B cell (primary cell): ENCODE results near the gene FUT7.

Experiments used
- EZH2 ChIP-seq: IDR thresholded peaks from 2 replicates; pipeline ENCODE4 v1.6.1; 2012; ENCODE audit warnings: borderline replicate concordance, low read depth, mild to moderate bottlenecking, moderate library complexity, low read length; ENCODE audit not compliant: insufficient read depth, poor library complexity, severe bottlenecking
- TF ChIP-seq, protein P1 (sequence below): fragments of 200-600 bp; IDR thresholded peaks from one replicate; pipeline ENCODE4 v1.8.0; 2022; ENCODE audit warnings: antibody characterized with exemption, mild to moderate bottlenecking

DNA sequence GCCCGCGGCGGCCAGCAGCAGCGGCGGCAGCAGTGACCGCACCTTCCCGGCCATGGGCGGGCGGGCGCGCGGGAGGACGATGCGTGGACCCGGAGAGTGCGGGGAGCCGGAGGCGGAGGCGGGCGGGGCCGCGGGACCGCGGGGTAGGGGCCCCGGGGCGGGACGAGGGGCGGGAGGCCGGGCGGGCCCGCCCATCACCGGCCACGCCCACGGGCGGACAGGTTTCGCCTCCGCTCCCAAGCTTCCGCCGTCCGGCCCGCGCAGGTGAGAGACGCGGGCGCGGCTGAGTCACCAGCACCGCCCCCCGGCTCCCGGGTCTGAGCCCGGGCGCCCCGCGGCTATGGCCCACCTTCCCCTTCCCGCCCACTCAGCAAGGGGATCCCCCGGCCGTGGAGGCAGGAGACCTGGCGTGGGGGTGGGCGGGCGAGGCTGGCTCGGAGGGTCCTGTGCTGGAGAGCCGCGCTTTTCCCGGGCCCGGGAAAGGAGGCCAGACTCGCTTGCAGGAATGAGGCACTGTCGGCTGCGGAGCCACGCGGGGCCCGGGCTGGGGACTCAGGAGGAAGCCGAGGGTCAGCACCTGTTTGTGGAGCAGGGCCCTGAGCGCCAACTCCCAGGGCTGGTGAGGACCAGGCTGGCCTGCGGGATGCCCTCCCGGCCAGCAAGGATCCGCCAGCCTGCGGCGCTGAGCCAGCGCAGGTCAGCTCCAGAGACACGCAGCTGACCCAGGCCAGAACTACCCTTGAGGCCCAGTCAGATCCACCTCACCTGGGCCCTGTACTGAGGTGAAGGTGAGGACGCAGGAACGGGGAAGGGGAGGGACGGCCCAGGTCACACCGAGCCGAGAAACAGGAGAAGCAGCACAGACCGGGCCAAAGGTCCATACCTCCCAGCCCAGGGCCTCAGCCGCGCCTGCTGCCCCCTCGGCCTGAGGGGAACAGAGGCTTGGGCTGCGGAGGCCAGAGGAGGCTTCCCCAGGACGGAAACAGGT lies 22.4 kb upstream of the FUT7 start, which contains the start of gene ENTPD2:
- TF ChIP-seq, protein P1, sequence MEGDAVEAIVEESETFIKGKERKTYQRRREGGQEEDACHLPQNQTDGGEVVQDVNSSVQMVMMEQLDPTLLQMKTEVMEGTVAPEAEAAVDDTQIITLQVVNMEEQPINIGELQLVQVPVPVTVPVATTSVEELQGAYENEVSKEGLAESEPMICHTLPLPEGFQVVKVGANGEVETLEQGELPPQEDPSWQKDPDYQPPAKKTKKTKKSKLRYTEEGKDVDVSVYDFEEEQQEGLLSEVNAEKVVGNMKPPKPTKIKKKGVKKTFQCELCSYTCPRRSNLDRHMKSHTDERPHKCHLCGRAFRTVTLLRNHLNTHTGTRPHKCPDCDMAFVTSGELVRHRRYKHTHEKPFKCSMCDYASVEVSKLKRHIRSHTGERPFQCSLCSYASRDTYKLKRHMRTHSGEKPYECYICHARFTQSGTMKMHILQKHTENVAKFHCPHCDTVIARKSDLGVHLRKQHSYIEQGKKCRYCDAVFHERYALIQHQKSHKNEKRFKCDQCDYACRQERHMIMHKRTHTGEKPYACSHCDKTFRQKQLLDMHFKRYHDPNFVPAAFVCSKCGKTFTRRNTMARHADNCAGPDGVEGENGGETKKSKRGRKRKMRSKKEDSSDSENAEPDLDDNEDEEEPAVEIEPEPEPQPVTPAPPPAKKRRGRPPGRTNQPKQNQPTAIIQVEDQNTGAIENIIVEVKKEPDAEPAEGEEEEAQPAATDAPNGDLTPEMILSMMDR: no peak
- no peak for TF ChIP-seq EZH2
